ENCODE results near the gene AFF1.

Gene AFF1

DNA sequence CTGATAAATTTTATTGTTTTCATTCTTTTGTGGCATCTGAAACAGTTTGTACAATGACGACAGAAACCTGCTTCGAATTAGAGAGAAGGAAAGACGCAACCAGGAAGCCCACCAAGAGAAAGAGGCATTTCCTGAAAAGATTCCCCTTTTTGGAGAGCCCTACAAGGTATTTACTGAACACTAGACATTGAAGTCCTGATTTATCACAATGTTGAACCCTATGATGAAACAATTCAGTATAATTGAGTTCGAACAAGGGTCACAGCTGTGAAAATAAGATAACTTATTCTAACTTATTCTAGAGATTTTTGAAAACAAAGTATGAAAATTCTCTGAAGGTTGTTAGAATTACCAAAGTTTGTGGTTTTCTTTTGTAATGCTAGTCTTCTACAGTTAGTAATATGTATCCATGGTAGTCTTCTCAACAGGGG lies 111.3 kb downstream of the AFF1 start:
- DNase-seq (ENCODE audit: low spot score), result no peak
- WGBS, 2 donors (ENCODE audit: extremely low coverage in 2 of 2, insufficient read length in 2 of 2, insufficient replicate concordance in 1 of 2), result no CpG with 5 or more reads among the region's 4 CpGs
- no peak overlapping the region for H4K8ac ChIP-seq (ENCODE audit: low read depth, low read length)
- no peak overlapping the region for H2BK12ac ChIP-seq (ENCODE audit: low read length)
- H3K4me2 ChIP-seq (ENCODE audit: insufficient read depth, low read length, poor library complexity, severe bottlenecking), result no peak overlapping the region
- H3K27me3 ChIP-seq (ENCODE audit: control insufficient read depth in 3 of 3, insufficient read depth in 3 of 3, low read depth in 1 of 3, low read length in 3 of 3), result no peaks in the 10 kb centered on the region
- no peak overlapping the region for H2AFZ ChIP-seq (ENCODE audit: low read length)
- no peak overlapping the region for H3K23ac ChIP-seq (ENCODE audit: low read depth, low read length, poor library complexity)
- no peak overlapping the region for H2BK5ac ChIP-seq (ENCODE audit: low read length)
- H3K4ac ChIP-seq (ENCODE audit: low read length), result no peak overlapping the region
- H2AK5ac ChIP-seq (ENCODE audit: low read depth, low read length), result no peak overlapping the region
- H3K14ac ChIP-seq (ENCODE audit: low read length), result no peak overlapping the region
- H3K4me3 ChIP-seq (ENCODE audit: low read length in 2 of 2), result no peak overlapping the region
- no peak overlapping the region for H3K18ac ChIP-seq (ENCODE audit: low read length)
- H3K36me3 ChIP-seq (replicated peaks in 1 of 2; ENCODE audit: control insufficient read depth in 2 of 2, insufficient read depth in 2 of 2, low read length in 2 of 2), result peaks cover 9 to 40% of the 10 kb centered on the region in 2 donors
- H4K91ac ChIP-seq (ENCODE audit: low read depth, low read length, poor library complexity), result no peak overlapping the region
- no peak overlapping the region for H2BK120ac ChIP-seq (ENCODE audit: low read depth, low read length)
- H3K9ac ChIP-seq (ENCODE audit: low read depth, low read length, poor library complexity), result no peak overlapping the region
- H3K79me1 ChIP-seq (ENCODE audit: low read depth, low read length), result peaks cover 4% of the 10 kb centered on the region
- no peak overlapping the region for H2BK15ac ChIP-seq (ENCODE audit: low read length)
- H3K4me1 ChIP-seq (ENCODE audit: control insufficient read depth in 2 of 2, insufficient read depth in 1 of 2, low read depth in 1 of 2, low read length in 2 of 2), result peaks cover 25 to 29% of the 10 kb centered on the region in 2 donors
- peaks cover 3% of the 10 kb centered on the region in 2 donors for H3K9me3 ChIP-seq (replicated peaks in 1 of 2; ENCODE audit: control insufficient read depth in 2 of 2, insufficient read depth in 1 of 2, low read depth in 1 of 2, low read length in 2 of 2)
- H3K27ac ChIP-seq (replicated peaks; ENCODE audit: low read length), result no peak overlapping the region

DNA sequence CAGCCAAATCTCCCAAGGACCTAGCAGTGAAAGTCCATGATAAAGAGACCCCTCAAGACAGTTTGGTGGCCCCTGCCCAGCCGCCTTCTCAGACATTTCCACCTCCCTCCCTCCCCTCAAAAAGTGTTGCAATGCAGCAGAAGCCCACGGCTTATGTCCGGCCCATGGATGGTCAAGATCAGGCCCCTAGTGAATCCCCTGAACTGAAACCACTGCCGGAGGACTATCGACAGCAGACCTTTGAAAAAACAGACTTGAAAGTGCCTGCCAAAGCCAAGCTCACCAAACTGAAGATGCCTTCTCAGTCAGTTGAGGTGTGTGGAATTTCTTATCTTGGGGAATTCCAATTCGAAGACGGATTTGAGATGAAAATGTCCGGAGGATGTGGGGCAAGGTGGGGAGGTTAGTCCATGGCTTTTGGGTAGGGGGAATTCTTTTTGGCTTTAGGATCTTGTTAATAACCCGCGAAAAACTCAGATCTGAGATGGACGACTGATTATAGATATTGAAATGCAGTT lies 112.5 kb downstream of the AFF1 start:
- whole genome bisulfite sequencing, 2 donors (ENCODE audit: extremely low coverage in 2 of 2, insufficient read length in 2 of 2, insufficient replicate concordance in 1 of 2), result no CpG with 5 or more reads among the region's 11 CpGs

DNA sequence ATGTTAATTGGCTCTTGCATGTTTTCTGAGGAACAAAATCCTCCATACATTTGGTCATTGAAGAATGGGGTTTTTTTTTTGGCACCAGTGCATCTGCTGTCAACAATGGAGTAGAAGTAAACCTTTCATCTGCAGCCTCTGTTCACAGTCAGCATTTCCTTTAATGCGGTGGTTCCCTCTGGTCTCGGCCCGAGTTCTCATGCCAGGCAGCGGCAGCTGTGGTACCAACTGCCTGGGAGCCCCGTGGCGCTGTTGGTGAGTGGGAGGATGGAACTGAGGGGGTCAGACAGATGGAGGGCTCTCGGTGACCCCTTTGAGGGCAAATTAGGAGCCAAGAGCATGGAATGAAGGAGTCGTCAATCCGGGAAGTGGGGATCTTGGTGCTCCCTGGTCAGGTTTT lies 114.7 kb downstream of the AFF1 start:
- Histone ChIP-seq H3K4ac (ENCODE audit: low read length) (no peak overlapping the region), H3K27me3 (ENCODE audit: control insufficient read depth in 3 of 3, insufficient read depth in 3 of 3, low read depth in 1 of 3, low read length in 3 of 3) (no peaks in the 10 kb centered on the region), H3K79me1 (ENCODE audit: low read depth, low read length) (peaks cover 7% of the 10 kb centered on the region), H2AFZ (ENCODE audit: low read length) (no peak overlapping the region), H3K4me3 (ENCODE audit: low read length in 2 of 2) (no peak overlapping the region), H4K91ac (ENCODE audit: low read depth, low read length, poor library complexity) (no peak overlapping the region), H2AK5ac (ENCODE audit: low read depth, low read length) (no peak overlapping the region), H2BK12ac (ENCODE audit: low read length) (peak overlapping the region; percentile 92), H3K14ac (ENCODE audit: low read length) (peak overlapping the region; percentile 67), H3K4me2 (ENCODE audit: insufficient read depth, low read length, poor library complexity, severe bottlenecking) (no peak overlapping the region), H3K9me3 (replicated peaks in 1 of 2; ENCODE audit: control insufficient read depth in 2 of 2, insufficient read depth in 1 of 2, low read depth in 1 of 2, low read length in 2 of 2) (peaks cover 3% of the 10 kb centered on the region in 2 donors), H4K8ac (ENCODE audit: low read depth, low read length) (no peak overlapping the region), H3K36me3 (replicated peaks in 1 of 2; ENCODE audit: control insufficient read depth in 2 of 2, insufficient read depth in 2 of 2, low read length in 2 of 2) (peaks cover 12 to 46% of the 10 kb centered on the region in 2 donors), H3K27ac (replicated peaks; ENCODE audit: low read length) (no peak overlapping the region), H3K9ac (ENCODE audit: low read depth, low read length, poor library complexity) (no peak overlapping the region), H2BK15ac (ENCODE audit: low read length) (no peak overlapping the region), H2BK120ac (ENCODE audit: low read depth, low read length) (no peak overlapping the region), H3K18ac (ENCODE audit: low read length) (peak overlapping the region; percentile 67), H2BK5ac (ENCODE audit: low read length) (no peak overlapping the region), H3K23ac (ENCODE audit: low read depth, low read length, poor library complexity) (no peak overlapping the region), H3K4me1 (ENCODE audit: control insufficient read depth in 2 of 2, insufficient read depth in 1 of 2, low read depth in 1 of 2, low read length in 2 of 2) (peaks cover 16 to 26% of the 10 kb centered on the region in 2 donors)
- no peak for DNase-seq (ENCODE audit: low spot score)
- whole genome bisulfite sequencing, 2 donors (ENCODE audit: extremely low coverage in 2 of 2, insufficient read length in 2 of 2, insufficient replicate concordance in 1 of 2), result no CpG with 5 or more reads among the region's 9 CpGs

More for the DNA sequence above, 112.5 kb downstream of the AFF1 start:
- no peak overlapping the region for H4K91ac ChIP-seq (ENCODE audit: low read depth, low read length, poor library complexity)
- no peak overlapping the region for H3K4me2 ChIP-seq (ENCODE audit: insufficient read depth, low read length, poor library complexity, severe bottlenecking)
- peak overlapping the region; percentile 82 for H2BK15ac ChIP-seq (ENCODE audit: low read length)
- peaks cover 3% of the 10 kb centered on the region in 2 donors for H3K9me3 ChIP-seq (replicated peaks in 1 of 2; ENCODE audit: control insufficient read depth in 2 of 2, insufficient read depth in 1 of 2, low read depth in 1 of 2, low read length in 2 of 2)
- H3K79me1 ChIP-seq (ENCODE audit: low read depth, low read length), result peaks cover 7% of the 10 kb centered on the region
- no peak for DNase-seq (ENCODE audit: low spot score)
- no peak overlapping the region for H2AFZ ChIP-seq (ENCODE audit: low read length)
- no peak overlapping the region for H3K9ac ChIP-seq (ENCODE audit: low read depth, low read length, poor library complexity)
- no peak overlapping the region for H3K18ac ChIP-seq (ENCODE audit: low read length)
- no peak overlapping the region for H3K27ac ChIP-seq (replicated peaks; ENCODE audit: low read length)
- no peak overlapping the region for H3K4me3 ChIP-seq (ENCODE audit: low read length in 2 of 2)
- no peak overlapping the region for H3K14ac ChIP-seq (ENCODE audit: low read length)
- no peak overlapping the region for H3K23ac ChIP-seq (ENCODE audit: low read depth, low read length, poor library complexity)
- no peaks in the 10 kb centered on the region for H3K27me3 ChIP-seq (ENCODE audit: control insufficient read depth in 3 of 3, insufficient read depth in 3 of 3, low read depth in 1 of 3, low read length in 3 of 3)
- peak overlapping the region; percentile 26 for H2BK12ac ChIP-seq (ENCODE audit: low read length)
- no peak overlapping the region for H4K8ac ChIP-seq (ENCODE audit: low read depth, low read length)
- H3K36me3 ChIP-seq (replicated peaks in 1 of 2; ENCODE audit: control insufficient read depth in 2 of 2, insufficient read depth in 2 of 2, low read length in 2 of 2), result peaks cover 12 to 46% of the 10 kb centered on the region in 2 donors
- H2BK120ac ChIP-seq (ENCODE audit: low read depth, low read length), result no peak overlapping the region
- H2AK5ac ChIP-seq (ENCODE audit: low read depth, low read length), result peak overlapping the region; percentile 60
- no peak overlapping the region for H3K4ac ChIP-seq (ENCODE audit: low read length)
- H3K4me1 ChIP-seq (ENCODE audit: control insufficient read depth in 2 of 2, insufficient read depth in 1 of 2, low read depth in 1 of 2, low read length in 2 of 2), result peaks cover 25 to 28% of the 10 kb centered on the region in 2 donors
- H2BK5ac ChIP-seq (ENCODE audit: low read length), result no peak overlapping the region

DNA sequence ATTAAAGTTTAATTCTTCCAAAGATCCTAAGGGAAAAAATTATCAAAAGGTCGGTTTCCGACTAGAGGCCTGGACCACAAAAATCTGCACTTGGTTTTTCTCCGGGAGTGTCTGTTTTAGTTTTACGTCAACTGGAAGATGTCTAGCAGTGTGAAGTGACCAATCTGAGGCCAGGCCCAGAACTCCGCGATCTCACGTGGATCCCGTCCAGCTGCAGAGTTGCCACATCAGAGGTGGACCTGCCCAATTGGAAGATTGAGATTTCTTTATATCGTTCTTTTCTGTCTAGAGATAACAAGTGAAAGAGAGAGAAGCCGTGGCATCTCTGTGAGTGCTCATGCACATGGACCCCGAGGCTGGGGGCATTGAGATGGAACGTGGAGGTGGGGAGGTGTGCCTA lies 115.8 kb downstream of the AFF1 start:
- Histone ChIP-seq H3K9ac (ENCODE audit: low read depth, low read length, poor library complexity) (no peak overlapping the region), H2BK12ac (ENCODE audit: low read length) (no peak overlapping the region), H3K4me1 (ENCODE audit: control insufficient read depth in 2 of 2, insufficient read depth in 1 of 2, low read depth in 1 of 2, low read length in 2 of 2) (peaks cover 8 to 24% of the 10 kb centered on the region in 2 donors), H2BK5ac (ENCODE audit: low read length) (no peak overlapping the region), H3K18ac (ENCODE audit: low read length) (no peak overlapping the region), H3K4me2 (ENCODE audit: insufficient read depth, low read length, poor library complexity, severe bottlenecking) (no peak overlapping the region), H3K27me3 (ENCODE audit: control insufficient read depth in 3 of 3, insufficient read depth in 3 of 3, low read depth in 1 of 3, low read length in 3 of 3) (no peaks in the 10 kb centered on the region), H3K14ac (ENCODE audit: low read length) (no peak overlapping the region), H3K9me3 (replicated peaks in 1 of 2; ENCODE audit: control insufficient read depth in 2 of 2, insufficient read depth in 1 of 2, low read depth in 1 of 2, low read length in 2 of 2) (peaks cover 3% of the 10 kb centered on the region in 2 donors), H3K27ac (replicated peaks; ENCODE audit: low read length) (no peak overlapping the region), H3K4ac (ENCODE audit: low read length) (no peak overlapping the region), H2BK15ac (ENCODE audit: low read length) (no peak overlapping the region), H3K36me3 (replicated peaks in 1 of 2; ENCODE audit: control insufficient read depth in 2 of 2, insufficient read depth in 2 of 2, low read length in 2 of 2) (peaks cover 12 to 46% of the 10 kb centered on the region in 2 donors), H3K23ac (ENCODE audit: low read depth, low read length, poor library complexity) (no peak overlapping the region), H4K8ac (ENCODE audit: low read depth, low read length) (no peak overlapping the region), H2AK5ac (ENCODE audit: low read depth, low read length) (no peak overlapping the region), H2AFZ (ENCODE audit: low read length) (no peak overlapping the region), H4K91ac (ENCODE audit: low read depth, low read length, poor library complexity) (no peak overlapping the region), H3K4me3 (ENCODE audit: low read length in 2 of 2) (no peak overlapping the region), H2BK120ac (ENCODE audit: low read depth, low read length) (no peak overlapping the region), H3K79me1 (ENCODE audit: low read depth, low read length) (peaks cover 7% of the 10 kb centered on the region)
- DNase-seq (ENCODE audit: low spot score), result no peak
- WGBS, 2 donors (ENCODE audit: extremely low coverage in 2 of 2, insufficient read length in 2 of 2, insufficient replicate concordance in 1 of 2), result no CpG with 5 or more reads among the region's 12 CpGs
